ENCODE data around the gene SLA2.
"Not testable (repeated sequence)": the region's sequence is repeated elsewhere in the genome, so short reads cannot be mapped to it uniquely, and the experiment has no call there.

The SLA2 gene

GRCh38 chr20:36572701-36573102, 73.3 kb downstream of the SLA2 start:
- H3K4me3 ChIP-seq (ENCODE audit: low read depth, low read length) = peak overlapping the region; percentile 59
- peak; percentile 77 for DNase-seq (ENCODE audit: low read depth)
- TF ChIP-seq MYC (IDR thresholded peaks at IDR 0.05; ENCODE audit: low read depth, low read length) (no peak), MAX (IDR thresholded peaks at IDR 0.05; ENCODE audit: low read depth, low read length) (no peak), POLR2A (IDR thresholded peaks at IDR 0.05; ENCODE audit: extremely low read depth, insufficient read length) (no peak), CTCF (IDR thresholded peaks at IDR 0.05; ENCODE audit: low read depth, low read length) (no peak)

GRCh38 chr20:36571564-36572504, 74.2 kb downstream of the SLA2 start:
- H3K4me3 ChIP-seq (ENCODE audit: low read depth, low read length) = peak overlapping the region; percentile 59
- TF ChIP-seq MAX (IDR thresholded peaks at IDR 0.05; ENCODE audit: low read depth, low read length) (no peak), CTCF (IDR thresholded peaks at IDR 0.05; ENCODE audit: low read depth, low read length) (no peak), MYC (IDR thresholded peaks at IDR 0.05; ENCODE audit: low read depth, low read length) (no peak), POLR2A (IDR thresholded peaks at IDR 0.05; ENCODE audit: extremely low read depth, insufficient read length) (no peak)
- peak; percentile 66 for DNase-seq (ENCODE audit: low read depth)

- DNase-seq (ENCODE audit: low read depth) = no peak
- TF ChIP-seq MYC (IDR thresholded peaks at IDR 0.05; ENCODE audit: low read depth, low read length) = no peak
- no peak for TF ChIP-seq MAX (IDR thresholded peaks at IDR 0.05; ENCODE audit: low read depth, low read length)
- TF ChIP-seq POLR2A (IDR thresholded peaks at IDR 0.05; ENCODE audit: extremely low read depth, insufficient read length) = no peak
- no peak for TF ChIP-seq CTCF (IDR thresholded peaks at IDR 0.05; ENCODE audit: low read depth, low read length)
- H3K4me3 ChIP-seq (ENCODE audit: low read depth, low read length) = no peak overlapping the region
Observed at GRCh38 chr20:36569847-36570429, 76.1 kb downstream of the SLA2 start.

GRCh38 chr20:36565520-36565919, 80.5 kb downstream of the SLA2 start:
- no peak overlapping the region for H3K4me3 ChIP-seq (ENCODE audit: low read depth, low read length)
- DNase-seq (ENCODE audit: low read depth) = no peak
- no peak for TF ChIP-seq CTCF (IDR thresholded peaks at IDR 0.05; ENCODE audit: low read depth, low read length)
- no peak for TF ChIP-seq MAX (IDR thresholded peaks at IDR 0.05; ENCODE audit: low read depth, low read length)
- no peak for TF ChIP-seq MYC (IDR thresholded peaks at IDR 0.05; ENCODE audit: low read depth, low read length)
- no peak for TF ChIP-seq POLR2A (IDR thresholded peaks at IDR 0.05; ENCODE audit: extremely low read depth, insufficient read length)

GRCh38 chr20:36564726-36565121, 81.3 kb downstream of the SLA2 start:
- not testable (repeated sequence) for H3K4me3 ChIP-seq (ENCODE audit: low read depth, low read length); DNase-seq (ENCODE audit: low read depth)

GRCh38 chr20:36564078-36564725, 81.8 kb downstream of the SLA2 start:
- not testable (repeated sequence) for DNase-seq (ENCODE audit: low read depth); H3K4me3 ChIP-seq (ENCODE audit: low read depth, low read length)
